Dermis blood vessel endothelial cell (primary cell): ENCODE results near the gene RLBP1. TPM values are rescaled to one million over a fixed set of nuclear protein-coding genes. Genes with fewer than 3 reads are reported as not detected.

Experiments used
- DNase-seq: peaks from one replicate; pipeline ENCODE4 v3.0.0; 2010
- total RNA-seq: library from RNA; depleted of rRNA; stranded (reverse); fragments of >200 nt; gene quantifications from 2 replicates; pipeline ENCODE4 v1.2.3, GENCODE V29; 2014

The RLBP1 gene
- total RNA-seq, 1 donor from 2014 or later = not detected

DNA sequence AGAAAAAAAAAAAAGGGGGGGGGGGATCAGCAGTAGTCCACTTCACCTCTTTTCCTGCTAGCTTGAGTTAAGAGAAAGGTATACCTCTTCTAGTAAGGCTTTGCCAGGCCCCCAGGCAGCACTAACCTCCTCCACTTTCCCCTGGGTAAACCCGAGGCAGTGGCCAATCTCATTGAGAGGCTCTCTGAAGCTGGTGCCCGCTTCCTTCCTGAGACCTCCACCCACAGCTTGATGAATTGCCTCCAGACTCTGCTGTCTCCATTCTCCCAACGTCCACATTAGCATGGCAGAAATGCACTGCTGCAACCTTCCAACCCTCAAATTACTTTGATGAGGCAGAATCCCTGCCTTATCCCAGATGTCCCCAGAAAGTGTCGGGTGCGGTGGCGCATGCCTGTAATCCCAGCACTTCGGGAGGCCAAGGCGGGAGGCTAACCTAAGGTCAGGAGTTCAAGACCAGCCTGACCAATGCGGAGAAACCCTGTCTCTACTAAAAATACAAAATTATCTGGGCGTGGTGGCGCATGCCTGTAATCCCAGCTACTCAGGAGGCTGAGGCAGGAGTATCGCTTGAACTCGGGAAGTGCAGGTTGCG is 15.3 kb downstream of the RLBP1 start:
- DNase-seq = no peak

DNA sequence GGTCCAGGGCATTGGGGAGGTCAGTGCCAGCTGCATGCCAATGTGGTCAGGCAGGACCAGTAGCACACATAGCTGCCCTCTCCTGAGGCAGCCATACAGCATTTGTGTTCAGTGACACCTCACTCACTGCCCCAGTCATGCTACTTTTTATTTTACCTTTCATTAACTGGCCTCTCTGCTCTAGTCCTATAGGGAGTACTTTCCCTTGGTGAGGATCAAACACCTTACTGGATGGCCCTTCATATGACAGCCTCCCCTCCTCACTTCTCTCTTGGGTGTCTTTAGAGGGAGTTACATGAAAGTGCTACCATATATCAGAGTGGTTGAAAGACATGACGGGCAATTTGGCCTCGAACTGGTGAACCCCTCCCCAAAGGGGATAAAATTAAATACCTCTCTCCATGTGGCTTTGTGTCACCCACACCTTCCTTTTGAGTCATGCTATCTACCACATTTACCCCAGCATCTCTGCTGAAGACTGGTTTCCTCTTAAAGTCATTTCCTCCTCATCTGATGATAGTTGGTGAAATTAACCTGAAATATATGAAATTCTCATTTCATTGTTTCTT is 17.6 kb downstream of the RLBP1 start:
- no peak for DNase-seq

GRCh38 chr15:89201465-89202005 is 19.8 kb downstream of the RLBP1 start:
- no peak for DNase-seq

- no peak for DNase-seq
These were observed 21.2 kb downstream of the RLBP1 start for GRCh38 chr15:89200182-89200581.

DNA sequence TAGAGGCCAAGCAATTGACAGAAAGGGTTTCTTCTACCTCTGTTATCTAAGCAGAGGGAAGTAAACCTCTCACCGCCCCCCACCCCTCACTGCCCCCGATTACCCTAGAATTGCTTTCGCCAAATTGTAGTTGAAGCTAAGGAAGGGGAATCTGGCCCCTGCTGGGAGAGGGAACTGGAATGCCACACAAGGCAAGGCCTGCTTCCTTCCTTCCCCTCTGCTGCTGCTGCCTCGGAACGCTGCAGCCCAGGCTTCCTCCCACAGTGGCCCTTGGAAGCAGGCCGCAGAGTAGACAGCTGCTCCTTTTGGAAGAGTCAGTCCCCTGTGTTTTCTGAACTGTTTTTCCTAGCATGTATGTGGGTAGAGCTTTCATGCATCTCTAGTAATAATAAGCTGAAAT is 21.6 kb downstream of the RLBP1 start:
- peak; percentile 45 for DNase-seq

DNA sequence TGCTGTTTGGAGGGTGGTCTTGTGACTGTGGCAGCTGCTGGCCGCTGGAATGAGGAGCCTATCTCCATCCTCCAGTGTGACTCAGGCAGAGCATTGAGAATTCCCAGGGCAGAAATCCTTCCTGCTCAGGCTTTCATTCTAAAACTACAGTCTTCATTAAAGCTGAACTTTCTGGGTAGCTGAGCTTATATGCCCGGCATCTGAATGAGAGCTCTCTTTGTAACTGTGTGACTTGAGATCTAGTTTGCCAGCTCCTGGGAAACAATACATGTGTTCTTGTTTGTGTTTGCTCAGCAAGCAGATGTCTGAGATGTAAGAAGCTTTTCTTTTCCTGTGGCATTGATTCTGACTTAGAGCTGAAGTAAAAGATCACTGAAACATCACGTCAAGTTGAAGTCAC is 22.4 kb downstream of the RLBP1 start:
- no peak for DNase-seq

- no peak for DNase-seq
These were observed 23.2 kb downstream of the RLBP1 start for GRCh38 chr15:89198196-89198595.

DNA sequence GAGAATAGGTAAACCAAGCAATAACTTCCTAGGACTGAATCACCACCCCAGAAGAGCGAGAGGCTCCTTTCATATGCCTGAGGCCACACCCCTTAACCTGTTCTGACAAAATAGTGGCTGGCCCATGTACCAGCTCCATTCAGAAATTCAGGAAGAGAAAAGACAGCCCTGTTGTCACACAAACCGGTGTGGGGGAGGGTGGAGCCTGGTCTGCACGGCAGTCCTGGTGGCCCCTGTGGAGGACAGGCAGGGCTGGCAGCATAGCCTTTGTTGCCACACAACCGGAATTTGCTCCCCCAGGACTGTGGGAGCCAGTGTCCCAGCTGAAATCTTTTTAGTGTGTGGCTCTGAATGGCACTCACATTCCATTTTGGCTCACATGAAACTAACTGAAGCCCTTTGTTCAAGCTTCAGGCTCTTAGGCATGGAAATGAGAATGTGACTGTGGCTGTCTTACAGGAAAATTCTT is 23.8 kb downstream of the RLBP1 start:
- no peak for DNase-seq

DNA sequence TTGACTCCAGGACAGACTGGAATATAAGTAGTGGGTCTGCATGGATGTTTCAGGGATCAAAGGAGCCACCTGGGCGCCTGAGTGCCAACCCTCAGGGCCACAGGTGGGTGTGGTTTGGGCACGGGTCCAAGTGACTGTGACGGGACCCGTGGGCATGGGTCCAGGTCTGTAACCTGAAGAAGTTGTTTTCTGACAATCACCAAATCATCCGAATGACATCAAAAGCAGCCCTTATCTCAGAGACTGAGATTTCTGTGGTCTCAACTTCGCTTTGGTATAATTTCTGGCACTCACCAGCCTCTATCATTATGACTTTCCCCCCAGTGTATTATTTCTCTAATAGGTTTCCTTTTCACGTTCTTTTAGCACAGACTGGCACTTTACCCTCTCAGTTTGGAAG is 24.4 kb downstream of the RLBP1 start:
- no peak for DNase-seq

DNA sequence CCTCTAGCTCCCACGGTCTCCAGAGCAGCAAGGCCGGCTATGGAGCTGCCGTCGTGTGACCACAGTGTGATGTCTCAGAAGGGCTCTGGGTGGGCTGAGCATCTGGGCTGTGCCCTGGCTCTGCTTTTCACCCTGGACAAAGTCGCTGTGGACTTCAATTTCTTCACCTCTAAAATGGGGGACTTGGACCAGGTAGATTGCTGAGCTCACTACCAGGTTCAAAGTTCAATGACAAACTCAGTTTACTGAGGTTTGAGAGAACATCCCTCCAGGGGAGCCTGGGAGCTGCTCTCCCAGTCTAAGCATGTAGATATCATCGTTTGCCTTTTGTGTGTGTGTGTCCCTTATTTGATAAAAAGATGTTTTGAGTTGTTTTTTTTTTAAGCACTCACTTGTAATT is 25.1 kb downstream of the RLBP1 start:
- DNase-seq = no peak

DNA sequence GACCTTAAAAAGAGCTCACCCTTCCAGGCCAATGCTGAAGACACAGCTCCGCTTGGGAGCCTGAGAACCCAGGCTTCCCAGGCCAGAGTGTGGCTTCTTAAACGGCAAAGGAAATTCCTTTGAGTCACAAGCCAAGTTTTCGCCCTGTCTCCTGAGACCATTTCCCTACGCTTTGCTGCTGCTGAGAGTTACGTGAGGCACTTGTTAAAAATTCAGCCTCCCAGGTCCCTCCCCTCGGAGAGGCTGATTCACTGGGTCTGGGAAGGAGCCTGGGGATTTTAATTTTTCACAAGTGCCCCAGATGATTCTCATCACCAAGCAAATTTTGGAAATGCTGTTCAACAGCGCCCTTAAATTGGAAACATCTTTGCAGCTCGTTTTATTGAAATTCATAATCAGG is 25.5 kb downstream of the RLBP1 start:
- DNase-seq = no peak

GRCh38 chr15:89194608-89195007 is 26.8 kb downstream of the RLBP1 start:
- DNase-seq = no peak

- peak; percentile 65 for DNase-seq
These were observed 28.6 kb downstream of the RLBP1 start for GRCh38 chr15:89192766-89193165.

DNA sequence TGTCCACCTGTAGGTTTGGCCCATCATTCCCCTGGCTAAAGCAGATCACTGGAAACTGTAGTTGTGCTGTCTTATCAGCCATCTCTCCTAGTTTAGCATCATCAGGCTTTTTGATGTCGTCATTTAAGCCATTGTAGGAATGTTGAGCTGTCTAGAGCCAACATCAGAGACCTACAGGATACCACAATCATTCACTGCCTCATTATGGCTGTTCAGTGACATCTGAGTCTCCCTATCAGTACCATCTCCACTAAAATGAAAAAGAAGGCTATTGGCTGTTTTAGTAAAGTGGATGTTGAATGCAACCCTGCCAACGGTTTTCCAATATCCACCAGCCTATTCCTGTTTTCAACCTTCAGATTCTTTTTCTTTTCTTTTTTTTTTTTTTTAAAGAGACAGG is 29.2 kb downstream of the RLBP1 start:
- DNase-seq = no peak

GRCh38 chr15:89187986-89188514 is 33.3 kb downstream of the RLBP1 start:
- DNase-seq = no peak

- no peak for DNase-seq
These were observed 33.9 kb downstream of the RLBP1 start for GRCh38 chr15:89187301-89187985.

GRCh38 chr15:89186803-89187202 is 34.6 kb downstream of the RLBP1 start:
- DNase-seq = no peak

- DNase-seq = no peak
These were observed 36.4 kb downstream of the RLBP1 start for GRCh38 chr15:89184886-89185526.

- no peak for DNase-seq
These were observed 37.0 kb downstream of the RLBP1 start for GRCh38 chr15:89184357-89184756.

DNA sequence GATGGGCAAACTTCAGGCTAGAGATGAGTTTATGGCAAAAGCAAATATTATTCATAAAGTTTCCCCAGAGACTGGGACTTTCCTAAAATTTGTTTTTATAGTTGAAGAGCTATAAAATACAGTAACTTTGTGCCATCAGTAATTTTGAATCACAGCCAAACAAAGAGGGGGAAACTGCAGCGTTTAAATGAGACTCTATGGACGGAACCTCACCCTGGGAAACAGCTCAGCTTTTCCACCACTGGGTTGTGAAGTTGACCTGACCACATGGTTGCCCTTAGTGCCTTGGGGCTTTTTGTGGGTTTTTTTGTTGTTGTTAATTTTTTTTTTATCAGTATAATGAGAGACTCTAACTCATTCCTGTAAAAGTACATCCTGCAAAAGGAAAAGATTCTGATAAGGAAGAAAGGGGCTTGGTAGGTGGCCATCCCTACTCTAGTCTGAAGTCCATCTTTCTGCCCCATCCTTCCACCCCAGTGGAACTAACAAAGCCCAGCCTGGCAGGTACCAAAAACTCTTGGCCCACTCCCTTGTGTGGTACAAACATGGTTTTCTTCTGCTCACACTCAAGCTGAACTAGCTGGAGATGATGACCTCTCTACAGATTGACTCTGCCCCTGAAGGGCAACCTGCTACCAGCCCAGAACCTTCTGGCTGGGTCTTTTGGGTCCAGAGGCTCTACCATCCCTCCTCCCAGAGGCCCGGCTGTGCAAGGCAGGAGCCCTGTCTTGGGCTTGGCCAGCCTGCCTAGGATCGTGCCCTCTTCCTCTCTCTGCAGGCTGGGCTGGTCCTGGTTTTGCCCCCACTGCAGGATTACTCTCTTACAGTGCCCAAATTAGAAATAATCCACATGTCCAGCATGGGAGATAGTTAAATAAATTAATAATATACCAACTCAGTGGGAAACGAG is 41.2 kb downstream of the RLBP1 start:
- peak; percentile 33 for DNase-seq

- DNase-seq = no peak
These were observed 42.9 kb downstream of the RLBP1 start for GRCh38 chr15:89178307-89178977.
